22Rv1 (cell line): Measurements from ENCODE around the gene ATP2B3.

ENCODE experiments used
- H3K27ac ChIP-seq: fragments of 450-650 bp; 2 replicates; pipeline ENCODE4 v1.5.1; 2017
- CTCF ChIP-seq: fragments of 450-650 bp; IDR thresholded peaks from 2 replicates; pipeline ENCODE4 v1.5.1; 2017; ENCODE audit warnings: mild to moderate bottlenecking
- ZFX ChIP-seq: fragments of 450-650 bp; IDR thresholded peaks from 2 replicates; pipeline ENCODE4 v1.6.1; 2017; ENCODE audit warnings: antibody characterized with exemption, borderline replicate concordance

ATP2B3 gene

GRCh38 chrX:153578200-153578835 lies 60.9 kb downstream of the ATP2B3 start:
- no peak overlapping the region for H3K27ac ChIP-seq
- TF ChIP-seq CTCF (no peak), ZFX (no peak)

DNA sequence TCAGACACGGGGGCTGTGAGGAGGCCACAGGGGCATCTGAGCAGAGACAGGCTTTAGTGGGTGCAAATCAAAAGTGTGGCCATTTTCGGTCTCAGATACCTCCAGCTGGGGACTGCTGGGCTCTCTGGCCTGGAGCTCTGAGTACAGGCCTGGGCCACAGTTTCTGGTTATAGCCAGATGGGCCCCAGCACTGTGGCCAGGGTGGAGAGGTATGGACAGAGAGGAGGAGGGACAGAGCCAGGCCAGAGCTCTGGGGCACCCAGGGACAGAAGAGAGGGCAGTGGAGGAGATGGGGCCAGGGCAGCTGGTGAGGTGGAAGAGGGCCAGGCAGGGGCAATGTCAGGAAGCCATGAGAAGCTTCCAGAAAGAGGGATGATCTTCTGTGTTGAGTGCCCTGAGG lies 61.4 kb downstream of the ATP2B3 start:
- no peak for TF ChIP-seq CTCF
- no peak for TF ChIP-seq ZFX
- H3K27ac ChIP-seq: no peak overlapping the region

DNA sequence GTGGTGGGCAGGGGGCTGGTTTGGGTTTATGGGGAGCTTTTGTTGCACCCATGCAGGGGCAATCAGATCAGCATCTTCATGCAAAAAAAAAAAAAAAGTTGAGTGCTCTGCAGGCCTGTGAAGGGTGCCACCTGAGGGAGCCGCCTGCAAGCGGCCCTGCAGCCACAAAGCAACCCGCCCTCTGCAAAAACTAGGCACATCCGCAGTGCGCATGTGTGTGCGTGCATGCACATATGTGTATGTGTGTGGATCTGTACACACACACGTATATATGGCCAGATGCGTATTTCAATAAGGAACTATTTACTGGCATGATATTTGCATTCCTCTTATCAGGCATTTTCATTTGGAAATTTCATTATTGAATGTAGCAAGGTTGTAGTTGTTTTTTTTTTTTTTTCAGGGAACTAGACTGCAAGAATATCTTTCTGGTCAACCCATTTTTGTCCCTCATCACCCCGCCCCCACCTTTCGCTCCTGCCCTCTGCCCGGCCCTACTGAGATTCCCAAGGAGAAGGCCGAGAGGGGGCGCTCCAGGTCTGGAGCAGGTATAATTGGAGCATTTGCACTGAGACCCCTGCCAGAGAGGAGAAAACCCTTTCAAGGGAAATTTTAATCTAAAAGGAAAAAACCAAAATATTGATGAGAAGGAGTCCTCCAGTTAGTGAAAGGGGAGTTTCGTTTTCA lies 63.4 kb downstream of the ATP2B3 start:
- TF ChIP-seq ZFX (no peak), CTCF (peak; percentile 55)
- no peak overlapping the region for H3K27ac ChIP-seq

DNA sequence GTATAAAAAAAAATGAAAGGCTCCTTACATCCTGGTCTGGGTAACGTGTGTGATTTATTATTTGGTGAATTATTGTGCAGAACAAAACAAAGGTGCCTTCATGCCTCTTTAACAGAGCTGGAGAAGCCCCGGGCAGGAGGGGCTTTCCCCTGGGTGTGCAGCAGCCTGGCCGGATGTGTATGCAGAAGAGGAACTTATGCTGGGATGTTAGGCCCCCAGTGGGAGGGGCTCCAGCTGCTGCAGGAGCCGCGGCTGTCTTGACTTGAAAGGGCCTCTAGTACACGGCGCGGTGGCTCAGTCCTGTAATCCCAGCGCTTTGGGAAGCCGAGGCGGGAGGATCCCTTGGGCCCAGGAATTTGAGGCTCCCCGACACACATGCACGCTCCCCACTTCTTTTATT lies 65.5 kb downstream of the ATP2B3 start:
- H3K27ac ChIP-seq: no peak overlapping the region

DNA sequence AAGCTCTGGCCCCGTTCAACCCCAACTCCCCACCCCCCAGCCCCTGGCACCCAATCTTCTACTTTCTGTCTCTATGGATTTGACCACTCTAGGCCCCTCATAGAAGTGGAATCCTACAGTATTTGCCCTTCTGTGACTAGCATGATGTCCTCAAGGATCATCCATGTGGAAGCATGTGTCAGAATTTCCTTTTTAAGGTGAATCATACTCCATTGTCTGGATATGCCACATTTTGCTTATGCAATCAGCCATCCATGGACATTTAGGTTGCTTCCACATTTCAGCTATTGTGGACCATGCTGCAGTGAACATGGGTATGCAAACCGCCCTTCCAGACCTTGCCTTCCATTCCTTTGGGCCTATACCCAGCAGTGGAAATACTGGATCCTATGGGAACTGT lies 66.0 kb downstream of the ATP2B3 start:
- H3K27ac ChIP-seq: no peak overlapping the region
- no peak for TF ChIP-seq CTCF
- no peak for TF ChIP-seq ZFX

More for the DNA sequence above, 65.5 kb downstream of the ATP2B3 start:
- TF ChIP-seq CTCF (no peak), ZFX (no peak)

GRCh38 chrX:153585827-153586226 lies 68.4 kb downstream of the ATP2B3 start:
- H3K27ac ChIP-seq: no peak overlapping the region
- TF ChIP-seq CTCF (no peak), ZFX (no peak)

DNA sequence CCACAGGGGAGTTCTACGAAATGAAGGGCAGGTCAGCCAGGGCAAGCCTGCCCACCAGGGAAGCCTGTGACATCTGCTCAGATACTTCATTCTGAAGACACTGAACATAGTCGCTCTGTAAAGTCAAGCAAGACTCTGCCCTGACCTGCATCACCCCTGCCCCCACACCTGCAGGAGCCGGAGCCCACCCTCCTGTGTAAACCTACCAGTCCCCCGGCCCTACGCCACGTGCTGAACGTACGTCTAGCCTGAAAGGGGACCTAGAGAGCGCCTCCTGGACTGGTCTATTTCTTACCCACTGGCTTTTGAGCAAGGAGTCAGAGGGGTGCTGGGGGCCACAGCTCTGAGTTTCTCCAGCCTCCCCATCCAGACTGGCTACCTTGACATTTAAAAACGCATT lies 69.9 kb downstream of the ATP2B3 start:
- TF ChIP-seq CTCF (no peak), ZFX (no peak)

More for the DNA sequence above, 69.9 kb downstream of the ATP2B3 start:
- no peak overlapping the region for H3K27ac ChIP-seq
